Activated CD4-positive, alpha-beta T cell treated with anti-CD3 and anti-CD28 coated beads for 4 hours (primary cell): ENCODE measurements around the gene GALC.
A peak's percentile ranks its signal among the peaks of the same experiment; 100 is the strongest.

Experiments used
- DNase-seq, 2 donors: peaks; one replicate each; pipeline ENCODE4 v3.0.0-alpha.2; 2020

GALC gene

GRCh38 chr14:88005978-88006851 lies 13.2 kb upstream of the GALC start:
- DNase-seq: peak; percentile 65 to 68

GRCh38 chr14:88005050-88005481 lies 12.1 kb upstream of the GALC start, which contains the start of gene GPR65:
GPR65 (plus strand) TSS chr14:88005135; CDS start chr14:88010848, 5,713 bp downstream.
- DNase-seq: peak; percentile 24 to 39

- DNase-seq: no peak
These were observed 11.6 kb upstream of the GALC start for GRCh38 chr14:88004506-88005036.

GRCh38 chr14:88003425-88003824 lies 10.4 kb upstream of the GALC start:
- no peak for DNase-seq

- DNase-seq: no peak
These were observed 9.6 kb upstream of the GALC start for GRCh38 chr14:88002421-88003075.

- no peak for DNase-seq
These were observed 6.3 kb upstream of the GALC start for GRCh38 chr14:87999277-87999676.

GRCh38 chr14:87998482-87998881 lies 5.5 kb upstream of the GALC start:
- no peak for DNase-seq

GRCh38 chr14:87996291-87996592 lies 3.3 kb upstream of the GALC start:
- DNase-seq: no peak

- no peak for DNase-seq
These were observed 2.7 kb upstream of the GALC start for GRCh38 chr14:87995500-87996290.

GRCh38 chr14:87994974-87995373 lies 2.0 kb upstream of the GALC start:
- no peak for DNase-seq

- no peak for DNase-seq
These were observed 650 bp downstream of the GALC start for GRCh38 chr14:87992346-87992717.

- DNase-seq: no peak
These were observed 2.3 kb downstream of the GALC start for GRCh38 chr14:87990682-87991081.

GRCh38 chr14:87989956-87990299 lies 3.1 kb downstream of the GALC start:
- DNase-seq: no peak

- no peak for DNase-seq
These were observed 3.6 kb downstream of the GALC start for GRCh38 chr14:87989221-87989955.

- no peak for DNase-seq
These were observed 13.3 kb downstream of the GALC start for GRCh38 chr14:87979689-87980088.

GRCh38 chr14:87975636-87976035 lies 17.3 kb downstream of the GALC start:
- no peak for DNase-seq

- DNase-seq: no peak
These were observed 22.0 kb downstream of the GALC start for GRCh38 chr14:87971010-87971409.

- no peak for DNase-seq
These were observed 25.5 kb downstream of the GALC start for GRCh38 chr14:87967496-87967895.

GRCh38 chr14:87966816-87967215 lies 26.2 kb downstream of the GALC start:
- no peak for DNase-seq

GRCh38 chr14:87961246-87961645 lies 31.7 kb downstream of the GALC start:
- DNase-seq: no peak

- no peak for DNase-seq
These were observed 32.8 kb downstream of the GALC start for GRCh38 chr14:87960013-87960787.

- DNase-seq: no peak
These were observed 37.5 kb downstream of the GALC start for GRCh38 chr14:87955501-87955900.
